HepG2 (cell line): ENCODE results near the gene BHLHA9. TPM values are rescaled to one million over a fixed set of nuclear protein-coding genes. Genes with fewer than 3 reads are reported as not detected.

Source experiments
- ATAC-seq: fragments of 200-7000 bp; cut with Tn5 transposase; 3 replicates; pipeline ENCODE4 v1.9.1; 2020; ENCODE audit warnings: mild to moderate bottlenecking, moderate library complexity
- BruUV-seq: library from RNA; stranded (reverse); fragments of 400-500 nt; replicated peaks from 2 replicates; lab custom pipeline; 2021; lab: Mats Ljungman, UMichigan
- CTCF ChIA-PET: fragments of 300-600 bp; formaldehyde crosslinking; extraction: SDS; loops from one replicate; lab custom pipeline; 2021; ENCODE audit warnings: low total read pairs, inconsistent platforms, low intra/inter-chr PET ratio; lab: Yijun Ruan, JAX
- POLR2A ChIA-PET: fragments of 350-600 bp; sonication (Branson Sonifier 250); formaldehyde crosslinking; loops from one replicate; lab custom pipeline; 2020; ENCODE audit warnings: antibody characterized with exemption, inconsistent platforms; lab: Yijun Ruan, JAX
- DNase-seq: peaks from one replicate; pipeline ENCODE4 v3.0.0-alpha.2; 2015; ENCODE audit warnings: low spot score
- FAIRE-seq: peaks from 3 replicates; lab custom pipeline; 2011; peaks lifted over from hg19 to GRCh38; lab: Jason Lieb, UNC
- H2AFZ ChIP-seq: one replicate; pipeline ENCODE4 v1.6.1; 2011; ENCODE audit warnings: low read length, inconsistent platforms
- H3K27ac ChIP-seq: fragments of 300-600 bp; 3 replicates; pipeline ENCODE4 v1.8.0; 2011; ENCODE audit warnings: mixed run types, mild to moderate bottlenecking, mixed read lengths, low read length, inconsistent platforms; ENCODE audit not compliant: insufficient read depth; ENCODE audit errors: extremely low read length
- H3K27me3 ChIP-seq, 2 experiments: fragments of 200-600 bp in 1 of 2; 2 replicates in 1 of 2; 3 replicates in 1 of 2; pipeline versions ENCODE4 v1.6.0 to v1.8.0; 2011; ENCODE audit warnings: low read length in 2 of 2, mild to moderate bottlenecking in 2 of 2, moderate library complexity in 2 of 2, inconsistent platforms in 1 of 2; ENCODE audit not compliant: insufficient read depth in 2 of 2, control insufficient read depth in 1 of 2
- H3K36me3 ChIP-seq, 2 experiments: fragments of 200-600 bp in 1 of 2; replicated peaks in 1 of 2; 2 replicates in 1 of 2; 3 replicates in 1 of 2; pipeline versions ENCODE4 v1.5.1 to v1.8.0; 2011; ENCODE audit warnings: low read length in 2 of 2, inconsistent platforms in 1 of 2; ENCODE audit not compliant: insufficient read depth in 2 of 2, control insufficient read depth in 1 of 2
- H3K4me1 ChIP-seq: 2 replicates; pipeline ENCODE4 v1.5.1; 2012; ENCODE audit warnings: low read length, inconsistent platforms; ENCODE audit not compliant: insufficient read depth
- H3K4me2 ChIP-seq: 2 replicates; pipeline ENCODE4 v1.6.0; 2011; ENCODE audit warnings: low read depth, low read length, inconsistent platforms
- H3K4me3 ChIP-seq, 3 experiments: fragments of 200-600 bp in 1 of 3; sonication (generic), shearing (Covaris generic) in 1 of 3; replicated peaks in 1 of 3; 2 replicates each; pipeline ENCODE4 v1.5.1; 2011 to 2016; ENCODE audit warnings: low read length in 3 of 3, inconsistent platforms in 2 of 3, low read depth in 2 of 3, mild to moderate bottlenecking in 2 of 3, control low read depth in 1 of 3, mixed read lengths in 1 of 3; ENCODE audit not compliant: insufficient read depth in 1 of 3
- H3K79me2 ChIP-seq: one replicate; pipeline ENCODE4 v1.6.1; 2011; ENCODE audit warnings: low read length, inconsistent platforms; ENCODE audit not compliant: insufficient read depth
- H3K9ac ChIP-seq: 2 replicates; pipeline ENCODE4 v1.6.0; 2011; ENCODE audit warnings: mild to moderate bottlenecking, low read depth, low read length, inconsistent platforms; ENCODE audit not compliant: insufficient read depth
- H3K9me3 ChIP-seq: 2 replicates; pipeline ENCODE4 v1.5.1; 2012; ENCODE audit warnings: mild to moderate bottlenecking, low read length
- H4K20me1 ChIP-seq: 2 replicates; pipeline ENCODE4 v1.6.0; 2011; ENCODE audit warnings: inconsistent platforms, mild to moderate bottlenecking, low read length, moderate library complexity; ENCODE audit not compliant: insufficient read depth
- ARID5B ChIP-seq: IDR thresholded peaks from 2 replicates; pipeline ENCODE4 v1.4.0; 2020; ENCODE audit warnings: mild to moderate bottlenecking, missing genetic modification reagents
- CAMTA2 ChIP-seq: sonication (generic); formaldehyde crosslinking; IDR thresholded peaks from 2 replicates; pipeline ENCODE4 v1.4.0; 2020; ENCODE audit warnings: mild to moderate bottlenecking, missing genetic modification reagents, borderline replicate concordance
- KLF12 ChIP-seq: sonication (generic); formaldehyde crosslinking; IDR thresholded peaks from 2 replicates; pipeline ENCODE4 v1.4.0; 2020; ENCODE audit warnings: missing genetic modification reagents, borderline replicate concordance
- MAFG ChIP-seq: sonication (generic); formaldehyde crosslinking; IDR thresholded peaks from 2 replicates; pipeline ENCODE4 v1.5.1; 2020; ENCODE audit warnings: mild to moderate bottlenecking, missing genetic modification reagents
- PPARG ChIP-seq: conservative IDR thresholded peaks from 2 replicates; pipeline ENCODE4 v1.6.1; 2016; ENCODE audit warnings: missing biosample characterization, missing genetic modification reagents
- RCOR2 ChIP-seq: IDR thresholded peaks from 2 replicates; pipeline ENCODE4 v1.6.1; 2016; ENCODE audit warnings: missing biosample characterization, missing genetic modification reagents
- SMYD3 ChIP-seq: sonication (generic); formaldehyde crosslinking; IDR thresholded peaks from 2 replicates; pipeline ENCODE4 v1.8.1; 2023; ENCODE audit warnings: mild to moderate bottlenecking, missing genetic modification reagents
- ZBTB44 ChIP-seq: sonication (generic); formaldehyde crosslinking; IDR thresholded peaks from 2 replicates; pipeline ENCODE4 v1.4.0; 2020; ENCODE audit warnings: missing genetic modification reagents
- ZC3H4 ChIP-seq: sonication (generic); formaldehyde crosslinking; IDR thresholded peaks from 2 replicates; pipeline ENCODE4 v1.4.0; 2020; ENCODE audit warnings: missing genetic modification reagents, borderline replicate concordance
- ZFYVE20 ChIP-seq: sonication (generic); formaldehyde crosslinking; IDR thresholded peaks from 2 replicates; pipeline ENCODE4 v1.8.0; 2023; ENCODE audit warnings: low read depth, mild to moderate bottlenecking, moderate library complexity, missing genetic modification reagents, borderline replicate concordance
- ZNF543 ChIP-seq: sonication (generic); formaldehyde crosslinking; IDR thresholded peaks from 2 replicates; pipeline ENCODE4 v1.4.0; 2020; ENCODE audit warnings: mild to moderate bottlenecking, missing genetic modification reagents
- WGBS: methylation state at CpG from one replicate; pipeline ENCODE4 v1.1.6; 2017; ENCODE audit warnings: low lambda C conversion rate; 5-methylcytosine and 5-hydroxymethylcytosine counted together
- in situ Hi-C: cut with HindIII; loops from 2 replicates; pipeline ENCODE4 v1.10.0; 2017; ENCODE audit warnings: low pct_unique_long_range_greater_than_20kb; ENCODE audit not compliant: extremely low pct_ligation_motif_present
- intact Hi-C: fragments of 100-400 bp; cut with micrococcal nuclease; formaldehyde crosslinking; loops from one replicate; pipeline ENCODE4 v1.10.0; 2022; ENCODE audit not compliant: unreplicated experiment
- polyA plus RNA-seq, 8 experiments: library from polyadenylated mRNA; depleted of rRNA in 3 of 8; stranded (reverse) in 7 of 8; unstranded in 1 of 8; fragments of >200 nt; fragmentation: Illumina TruSeq in 4 of 8; extraction: Trizol in 4 of 8; gene quantifications; 2 replicates each; pipeline versions ENCODE4 v1.2.1 to v1.2.3, GENCODE V29; 2011 to 2016; ENCODE audit warnings: low read depth in 4 of 8, missing spikeins in 1 of 8, mixed read lengths in 1 of 8; ENCODE audit not compliant: insufficient read depth in 1 of 8
- total RNA-seq, 5 experiments: library from RNA; depleted of rRNA; stranded (reverse); fragments of >200 nt; fragmentation: Illumina TruSeq; extraction: Trizol; gene quantifications; 2 replicates each; pipeline ENCODE4 v1.2.3, GENCODE V29; 2016; ENCODE audit warnings: low read depth in 1 of 5
- TF ChIP-seq, protein P1 (sequence below): sonication (generic); formaldehyde crosslinking; IDR thresholded peaks from 2 replicates; pipeline ENCODE4 v1.9.0; 2021; ENCODE audit warnings: missing genetic modification reagents, mild to moderate bottlenecking, borderline replicate concordance
- TF ChIP-seq, protein P2 (sequence below): sonication (generic); formaldehyde crosslinking; IDR thresholded peaks from 2 replicates; pipeline ENCODE4 v1.4.0; 2020; ENCODE audit warnings: missing genetic modification reagents, mild to moderate bottlenecking, borderline replicate concordance

The BHLHA9 gene
- total and polyA plus RNA-seq, 2 of the 13 experiments (the other 11 are each of a cell fraction or from before 2014, with no cell fraction given) = not detected

DNA sequence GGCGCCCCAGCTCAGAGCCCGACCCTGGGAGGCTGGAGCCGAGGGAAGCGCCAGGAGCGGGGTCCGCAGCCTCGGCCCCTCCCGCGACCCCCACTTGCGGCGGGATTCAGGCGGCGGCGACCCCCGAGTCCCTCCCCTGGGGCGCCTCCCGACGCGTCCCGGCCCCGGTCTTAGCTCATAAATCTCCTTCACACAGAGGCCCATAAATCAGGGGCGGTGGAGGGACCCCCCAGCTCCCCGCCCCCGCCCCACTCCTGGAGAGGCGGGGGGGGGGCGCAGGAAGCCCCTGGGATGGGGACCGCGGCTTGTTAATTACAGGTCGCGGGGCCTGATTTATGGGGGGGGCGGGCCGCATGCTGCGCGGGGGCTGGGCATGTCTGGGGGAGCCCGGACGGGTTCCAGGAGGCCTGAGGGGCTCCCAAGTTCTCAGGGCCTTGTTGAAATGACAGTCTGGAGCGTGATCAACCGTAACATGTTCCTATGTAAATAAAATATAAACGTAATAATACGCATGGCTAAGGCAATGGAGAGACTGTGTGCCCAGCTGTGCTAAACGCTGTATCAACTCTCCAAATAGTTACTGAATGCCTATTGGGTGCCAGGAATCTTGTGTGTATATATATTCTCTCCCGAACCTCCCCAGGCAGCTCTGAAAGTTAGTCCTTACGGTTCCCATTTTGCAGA, 10.0 kb upstream of the BHLHA9 start:
- peaks cover 2 to 30% of the 10 kb centered on the region in 2 experiments for H3K27me3 ChIP-seq
- no peak overlapping the region for H3K27ac ChIP-seq
- peak overlapping the region; percentile 83 for H3K4me2 ChIP-seq
- no peaks in the 10 kb centered on the region for H3K9me3 ChIP-seq
- intact Hi-C loops = no loop called here
- no peaks in the 10 kb centered on the region for H3K79me2 ChIP-seq
- in situ Hi-C loops = no loop called here
- DNase-seq (no peak), ATAC-seq (no peak), FAIRE-seq (no peak)
- POLR2A ChIA-PET = interaction anchor here (0.6 kb wide), 1 partner anchor 256 kb away, joined by 3 read pairs; the partner anchor contains the start of gene INPP5K
- BruUV-seq = no TSS peak
- H3K36me3 ChIP-seq = no peaks in the 10 kb centered on the region
- CTCF ChIA-PET = interaction anchor here (3.1 kb wide), 1 partner anchor 73 kb away, joined by 24 read pairs; no protein-coding TSS in a partner anchor
- H4K20me1 ChIP-seq = no peaks in the 10 kb centered on the region
- peaks cover 5% of the 10 kb centered on the region; the same call in 1 of the 2 replicates for H3K4me1 ChIP-seq
- peak overlapping the region in 1 of 3 experiments; percentile 66; a peak in 1 of 6 replicates for H3K4me3 ChIP-seq
- H3K9ac ChIP-seq = no peak overlapping the region
- no peak overlapping the region for H2AFZ ChIP-seq
- WGBS = 35% methylated on average over 7 of the region's 43 CpGs
- TF ChIP-seq ZBTB44 (CRISPR knock-in tag) (no peak), ZNF543 (CRISPR knock-in tag) (no peak), ZC3H4 (CRISPR knock-in tag) (no peak), SMYD3 (no peak), ARID5B (no peak), KLF12 (no peak), MAFG (CRISPR knock-in tag) (no peak), ZFYVE20 (CRISPR knock-in tag) (no peak), PPARG (CRISPR knock-in tag) (no peak), RCOR2 (CRISPR knock-in tag) (no peak), CAMTA2 (CRISPR knock-in tag) (no peak)
- TF ChIP-seq, protein P1, sequence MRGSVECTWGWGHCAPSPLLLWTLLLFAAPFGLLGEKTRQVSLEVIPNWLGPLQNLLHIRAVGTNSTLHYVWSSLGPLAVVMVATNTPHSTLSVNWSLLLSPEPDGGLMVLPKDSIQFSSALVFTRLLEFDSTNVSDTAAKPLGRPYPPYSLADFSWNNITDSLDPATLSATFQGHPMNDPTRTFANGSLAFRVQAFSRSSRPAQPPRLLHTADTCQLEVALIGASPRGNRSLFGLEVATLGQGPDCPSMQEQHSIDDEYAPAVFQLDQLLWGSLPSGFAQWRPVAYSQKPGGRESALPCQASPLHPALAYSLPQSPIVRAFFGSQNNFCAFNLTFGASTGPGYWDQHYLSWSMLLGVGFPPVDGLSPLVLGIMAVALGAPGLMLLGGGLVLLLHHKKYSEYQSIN (CRISPR knock-in tag) = no peak
- TF ChIP-seq, protein P2, sequence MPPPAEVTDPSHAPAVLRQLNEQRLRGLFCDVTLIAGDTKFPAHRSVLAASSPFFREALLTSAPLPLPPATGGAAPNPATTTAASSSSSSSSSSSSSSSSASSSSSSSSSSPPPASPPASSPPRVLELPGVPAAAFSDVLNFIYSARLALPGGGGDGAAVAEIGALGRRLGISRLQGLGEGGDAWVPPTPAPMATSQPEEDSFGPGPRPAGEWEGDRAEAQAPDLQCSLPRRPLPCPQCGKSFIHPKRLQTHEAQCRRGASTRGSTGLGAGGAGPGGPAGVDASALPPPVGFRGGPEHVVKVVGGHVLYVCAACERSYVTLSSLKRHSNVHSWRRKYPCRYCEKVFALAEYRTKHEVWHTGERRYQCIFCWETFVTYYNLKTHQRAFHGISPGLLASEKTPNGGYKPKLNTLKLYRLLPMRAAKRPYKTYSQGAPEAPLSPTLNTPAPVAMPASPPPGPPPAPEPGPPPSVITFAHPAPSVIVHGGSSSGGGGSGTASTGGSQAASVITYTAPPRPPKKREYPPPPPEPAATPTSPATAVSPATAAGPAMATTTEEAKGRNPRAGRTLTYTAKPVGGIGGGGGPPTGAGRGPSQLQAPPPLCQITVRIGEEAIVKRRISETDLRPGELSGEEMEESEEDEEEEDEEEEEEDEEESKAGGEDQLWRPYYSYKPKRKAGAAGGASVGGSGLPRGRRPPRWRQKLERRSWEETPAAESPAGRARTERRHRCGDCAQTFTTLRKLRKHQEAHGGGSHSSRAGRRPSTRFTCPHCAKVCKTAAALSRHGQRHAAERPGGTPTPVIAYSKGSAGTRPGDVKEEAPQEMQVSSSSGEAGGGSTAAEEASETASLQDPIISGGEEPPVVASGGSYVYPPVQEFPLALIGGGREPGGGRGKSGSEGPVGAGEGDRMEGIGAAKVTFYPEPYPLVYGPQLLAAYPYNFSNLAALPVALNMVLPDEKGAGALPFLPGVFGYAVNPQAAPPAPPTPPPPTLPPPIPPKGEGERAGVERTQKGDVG (CRISPR knock-in tag) = no peak
